PC-9 (cell line): ENCODE measurements around the gene BUB1B. TPM values are rescaled to one million over a fixed set of nuclear protein-coding genes. Genes with fewer than 3 reads are reported as not detected.
A peak's percentile ranks its signal among the peaks of the same experiment; 100 is the strongest.
"Not testable (repeated sequence)": the region's sequence is repeated elsewhere in the genome, so short reads cannot be mapped to it uniquely, and the experiment has no call there.

Experiments
- BruUV-seq: library from RNA; stranded (reverse); fragments of 400-500 nt; replicated peaks from 2 replicates; lab custom pipeline; 2021; lab: Mats Ljungman, UMichigan
- CTCF ChIA-PET: fragments of 300-600 bp; sonication (Branson Sonifier 250); formaldehyde crosslinking; loops from one replicate; lab custom pipeline; 2022; ENCODE audit warnings: antibody characterized with exemption; lab: Charles Lee
- POLR2A ChIA-PET: fragments of 300-600 bp; sonication (Branson Sonifier 250); formaldehyde crosslinking; loops from one replicate; lab custom pipeline; 2022; ENCODE audit warnings: antibody characterized with exemption; ENCODE audit not compliant: unreplicated experiment; lab: Charles Lee
- DNase-seq, 2 experiments: peaks; one replicate each; pipeline versions ENCODE4 v3.0.0 to v3.0.0-alpha.2; 2015 to 2022; ENCODE audit warnings: mixed read lengths in 1 of 2
- H2AFZ ChIP-seq: fragments of 200-600 bp; sonication (generic); 2 replicates; pipeline ENCODE4 v1.8.1; 2017; ENCODE audit warnings: antibody characterized with exemption
- H3F3A ChIP-seq: fragments of 200-600 bp; sonication (generic); 2 replicates; pipeline ENCODE4 v1.8.1; 2017; ENCODE audit warnings: antibody characterized with exemption, mild to moderate bottlenecking, low read depth; ENCODE audit not compliant: insufficient read depth
- H3K27ac ChIP-seq: fragments of 200-600 bp; sonication (generic); 2 replicates; pipeline ENCODE4 v1.6.1; 2016; ENCODE audit warnings: mixed run types
- H3K27me3 ChIP-seq: fragments of 200-600 bp; sonication (generic); 2 replicates; pipeline ENCODE4 v1.6.1; 2016; ENCODE audit warnings: low read depth, mixed run types; ENCODE audit not compliant: insufficient read depth
- H3K36me3 ChIP-seq: fragments of 200-600 bp; sonication (generic); 2 replicates; pipeline ENCODE4 v1.6.1; 2016; ENCODE audit warnings: low read depth, mixed run types
- H3K4me1 ChIP-seq: fragments of 200-600 bp; sonication (generic); replicated peaks from 2 replicates; pipeline ENCODE4 v1.6.1; 2016; ENCODE audit warnings: mixed run types; ENCODE audit not compliant: insufficient read depth
- H3K4me2 ChIP-seq: fragments of 200-600 bp; sonication (generic); 2 replicates; pipeline ENCODE4 v1.6.1; 2017; ENCODE audit warnings: mixed run types
- H3K4me3 ChIP-seq: fragments of 200-600 bp; sonication (generic); 2 replicates; pipeline ENCODE4 v1.6.1; 2016; ENCODE audit warnings: mixed run types
- H3K79me2 ChIP-seq: fragments of 200-600 bp; sonication (generic); 2 replicates; pipeline ENCODE4 v1.6.1; 2017; ENCODE audit warnings: low read depth, mixed run types
- H3K9me2 ChIP-seq: fragments of 200-600 bp; sonication (generic); 2 replicates; pipeline ENCODE4 v1.8.1; 2017; ENCODE audit warnings: mild to moderate bottlenecking; ENCODE audit not compliant: insufficient read depth
- H3K9me3 ChIP-seq: fragments of 200-600 bp; sonication (generic); 2 replicates; pipeline ENCODE4 v1.8.1; 2016; ENCODE audit warnings: low read depth; ENCODE audit not compliant: insufficient read depth
- H4K20me1 ChIP-seq: fragments of 200-600 bp; sonication (generic); 2 replicates; pipeline ENCODE4 v1.8.1; 2017; ENCODE audit not compliant: insufficient read depth
- CTCF ChIP-seq: fragments of 200-600 bp; sonication (generic); conservative IDR thresholded peaks from 2 replicates; pipeline ENCODE4 v1.6.1; 2017; ENCODE audit warnings: mixed run types, antibody characterized with exemption, mild to moderate bottlenecking, moderate library complexity
- EZH2 ChIP-seq: fragments of 200-600 bp; sonication (generic); IDR thresholded peaks from 2 replicates; pipeline ENCODE4 v1.8.0; 2017; ENCODE audit warnings: antibody characterized with exemption, low read depth
- intact Hi-C: fragments of 100-400 bp; cut with micrococcal nuclease; formaldehyde crosslinking; loops from one replicate; pipeline ENCODE4 v1.10.0; 2022; ENCODE audit not compliant: unreplicated experiment
- total RNA-seq: library from RNA; stranded (reverse); gene quantifications from 2 replicates; pipeline ENCODE4 v1.2.3, GENCODE V29; 2021

Gene BUB1B
- total RNA-seq, 1 experiment from 2014 or later, result 75.3 TPM

GRCh38 chr15:40114218-40114617 lies 46.7 kb upstream of the BUB1B start:
- no peak for TF ChIP-seq CTCF
- TF ChIP-seq EZH2, result no peak
- no TSS peak for BruUV-seq
- ChIA-PET CTCF (no interaction called here), POLR2A (interaction anchor here (0.6 kb wide), 1 partner anchor 337 kb away, joined by 3 read pairs; no protein-coding TSS in a partner anchor)
- H3K9me3 ChIP-seq, result no peaks in the 10 kb centered on the region
- peaks cover 16% of the 10 kb centered on the region; the same call in 1 of the 2 replicates for H3F3A ChIP-seq
- DNase-seq, result no peak
- H3K79me2 ChIP-seq, result no peaks in the 10 kb centered on the region
- peaks cover 21% of the 10 kb centered on the region for H3K4me1 ChIP-seq
- no peaks in the 10 kb centered on the region for H3K36me3 ChIP-seq
- intact Hi-C loops, result no loop called here
- H3K9me2 ChIP-seq, result no peaks in the 10 kb centered on the region
- H3K4me3 ChIP-seq, result no peak overlapping the region
- no peak overlapping the region for H3K4me2 ChIP-seq
- no peak overlapping the region for H3K27ac ChIP-seq
- no peak overlapping the region for H2AFZ ChIP-seq
- H4K20me1 ChIP-seq, result no peaks in the 10 kb centered on the region
- no peaks in the 10 kb centered on the region for H3K27me3 ChIP-seq

GRCh38 chr15:40115106-40115505 lies 45.8 kb upstream of the BUB1B start:
- H3K9me2 ChIP-seq, CTCF ChIA-PET, H3K27ac ChIP-seq, BruUV-seq, H3K27me3 ChIP-seq, H4K20me1 ChIP-seq, H2AFZ ChIP-seq, H3K9me3 ChIP-seq, intact Hi-C loops, DNase-seq, H3K79me2 ChIP-seq, H3K4me3 ChIP-seq, H3K36me3 ChIP-seq: not testable (repeated sequence)
- Histone ChIP-seq H3K4me2 (peak overlapping the region; percentile 57), H3K4me1 (peaks cover 21% of the 10 kb centered on the region), H3F3A (peaks cover 10% of the 10 kb centered on the region; the same call in 1 of the 2 replicates)
- POLR2A ChIA-PET, result interaction anchor here (0.6 kb wide), 1 partner anchor 337 kb away, joined by 3 read pairs; no protein-coding TSS in a partner anchor

GRCh38 chr15:40115670-40116093 lies 45.2 kb upstream of the BUB1B start:
- BruUV-seq, result no TSS peak
- Histone ChIP-seq H3F3A (peaks cover 10% of the 10 kb centered on the region; the same call in 1 of the 2 replicates), H2AFZ (no peak overlapping the region), H3K36me3 (no peaks in the 10 kb centered on the region), H3K4me1 (peaks cover 21% of the 10 kb centered on the region), H4K20me1 (no peaks in the 10 kb centered on the region), H3K9me2 (no peaks in the 10 kb centered on the region), H3K27ac (0 out of 2 replicates have a peak overlapping the region, but pooled peaks have one; percentile 26), H3K9me3 (no peaks in the 10 kb centered on the region), H3K79me2 (no peaks in the 10 kb centered on the region), H3K27me3 (no peaks in the 10 kb centered on the region), H3K4me3 (no peak overlapping the region), H3K4me2 (peak overlapping the region; percentile 57)
- TF ChIP-seq EZH2 (no peak), CTCF (no peak)
- peak; percentile 50 to 57 for DNase-seq
- CTCF ChIA-PET, result no interaction called here
- intact Hi-C loops, result no loop called here
- POLR2A ChIA-PET, result interaction anchor here (0.6 kb wide), 1 partner anchor 15 kb away, joined by 3 read pairs; no protein-coding TSS in a partner anchor

GRCh38 chr15:40118473-40118872 lies 42.4 kb upstream of the BUB1B start:
- ChIA-PET CTCF (no interaction called here), POLR2A (no interaction called here)
- H3F3A ChIP-seq, result peaks cover 10% of the 10 kb centered on the region; the same call in 1 of the 2 replicates
- no peaks in the 10 kb centered on the region for H3K9me2 ChIP-seq
- no peaks in the 10 kb centered on the region for H3K79me2 ChIP-seq
- DNase-seq, result peak in 1 of 2 experiments; percentile 72
- no peaks in the 10 kb centered on the region for H3K36me3 ChIP-seq
- BruUV-seq, result no TSS peak
- H3K4me1 ChIP-seq, result peaks cover 21% of the 10 kb centered on the region
- TF ChIP-seq EZH2 (no peak), CTCF (no peak)
- no peaks in the 10 kb centered on the region for H3K27me3 ChIP-seq
- intact Hi-C loops, result no loop called here
- no peak overlapping the region for H2AFZ ChIP-seq
- no peaks in the 10 kb centered on the region for H3K9me3 ChIP-seq
- no peak overlapping the region for H3K27ac ChIP-seq
- H3K4me3 ChIP-seq, result no peak overlapping the region
- no peaks in the 10 kb centered on the region for H4K20me1 ChIP-seq
- no peak overlapping the region for H3K4me2 ChIP-seq
